Peyer's patch (tissue), 4 donors: ENCODE measurements around the gene AKAP13.

Source experiments
- CTCF ChIP-seq, 6 experiments: fragments of 450-650 bp in 4 of 6; fragments of 200-600 bp in 2 of 6; sonication (generic) in 1 of 6; IDR thresholded peaks; one replicate each; pipeline ENCODE4 v1.5.1; 2017 to 2019; ENCODE audit warnings: antibody characterized with exemption in 6 of 6, mild to moderate bottlenecking in 3 of 6, moderate library complexity in 1 of 6
- POLR2A ChIP-seq, 2 donors: fragments of 450-650 bp; IDR thresholded peaks; one replicate each; pipeline ENCODE4 v1.5.1; 2017; ENCODE audit warnings: antibody characterized with exemption in 2 of 2, mild to moderate bottlenecking in 2 of 2, moderate library complexity in 2 of 2

GRCh38 chr15:85788771-85789495, 408.5 kb downstream of the AKAP13 start:
- TF ChIP-seq CTCF (IDR thresholded peaks at IDR 0.05), result no peak
- TF ChIP-seq POLR2A (IDR thresholded peaks at IDR 0.05), result no peak
